ENCODE measurements around the gene TOPORS.
"Not testable (repeated sequence)": the region's sequence is repeated elsewhere in the genome, so short reads cannot be mapped to it uniquely, and the experiment has no call there.

TOPORS gene

DNA sequence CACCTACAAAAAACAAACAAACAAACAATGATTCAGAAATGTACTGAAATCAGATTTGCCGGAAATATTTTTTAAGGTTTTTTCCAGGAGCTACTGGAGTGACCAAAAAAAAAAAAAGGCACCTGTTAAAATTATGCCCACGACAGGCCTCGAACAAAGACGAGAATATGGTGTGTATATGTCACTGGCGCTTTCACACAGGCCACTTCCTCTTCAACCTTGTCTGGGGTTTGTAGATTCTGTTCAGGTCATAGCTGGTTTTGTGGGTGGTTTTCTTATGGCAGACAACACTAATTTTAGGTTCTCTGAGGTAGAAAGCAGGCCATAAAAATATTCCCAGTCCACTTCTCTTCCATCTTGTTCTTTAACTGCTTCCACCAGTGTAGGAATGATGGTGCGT is 13.6 kb upstream of the TOPORS start:
- no peak for DNase-seq (ENCODE audit: low spot score)

DNA sequence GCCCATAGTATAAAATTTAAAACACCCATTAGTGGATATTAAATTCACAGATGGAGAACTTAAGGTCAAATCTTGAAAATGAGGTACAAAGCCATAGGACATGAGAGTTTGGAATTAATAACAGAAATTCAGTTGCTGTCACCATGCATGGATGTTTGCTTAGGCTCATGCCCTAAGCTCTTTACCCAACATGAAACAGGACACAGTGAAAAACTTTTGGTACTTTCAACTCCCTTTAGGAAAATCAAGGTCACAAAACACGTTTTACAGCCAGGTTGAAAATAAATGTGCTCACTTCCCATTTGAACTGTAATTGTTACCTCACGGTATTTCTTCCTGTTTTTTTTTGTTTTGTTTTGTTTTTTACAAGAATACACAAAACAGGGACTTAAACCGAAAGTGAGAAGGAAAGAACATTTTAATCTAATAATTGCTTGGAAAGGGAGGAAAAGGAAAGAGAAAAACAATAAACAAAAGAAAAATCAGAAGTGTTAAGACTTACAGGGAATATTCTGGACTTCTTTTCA is 6.1 kb upstream of the TOPORS start:
- DNase-seq (ENCODE audit: low spot score): no peak

DNA sequence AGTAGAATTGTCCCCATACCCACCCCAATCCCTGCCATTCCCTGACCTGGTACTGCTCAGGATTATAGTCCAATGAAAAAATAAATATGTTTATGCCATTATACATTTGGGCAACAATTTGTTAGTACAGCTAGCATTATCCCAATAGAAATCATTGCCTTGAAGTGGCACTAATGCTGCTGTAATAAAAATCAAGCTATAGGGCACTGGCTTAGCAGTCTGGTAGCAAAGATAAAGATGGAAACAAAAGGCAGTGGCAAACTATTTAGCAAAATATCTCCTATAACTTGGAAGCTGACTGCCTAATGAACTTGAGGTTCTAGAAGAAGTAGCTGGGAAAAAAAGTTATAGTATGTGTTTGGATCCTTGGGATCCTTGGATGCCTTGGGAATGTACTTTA is 2.2 kb upstream of the TOPORS start:
- no peak for DNase-seq (ENCODE audit: low spot score)

DNA sequence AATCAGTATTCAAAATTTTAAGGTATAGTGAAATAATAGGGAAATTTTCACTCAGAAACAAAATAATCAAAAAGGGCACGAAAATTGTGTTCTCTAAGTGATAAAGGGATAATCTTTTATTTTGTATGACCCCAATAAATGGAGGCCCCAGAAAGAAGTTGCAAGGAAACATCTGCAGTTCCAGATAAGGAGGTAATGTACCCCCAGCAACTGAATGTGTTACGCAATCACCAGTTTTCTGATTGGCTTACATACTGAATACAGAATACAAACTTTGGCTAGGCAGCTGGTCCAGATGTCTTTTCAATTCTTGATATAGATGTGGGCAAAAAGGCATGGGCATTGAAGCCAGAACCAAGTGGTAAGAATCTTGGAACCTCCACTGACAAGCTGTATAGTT is 1.7 kb upstream of the TOPORS start:
- DNase-seq (ENCODE audit: low spot score): no peak

DNA sequence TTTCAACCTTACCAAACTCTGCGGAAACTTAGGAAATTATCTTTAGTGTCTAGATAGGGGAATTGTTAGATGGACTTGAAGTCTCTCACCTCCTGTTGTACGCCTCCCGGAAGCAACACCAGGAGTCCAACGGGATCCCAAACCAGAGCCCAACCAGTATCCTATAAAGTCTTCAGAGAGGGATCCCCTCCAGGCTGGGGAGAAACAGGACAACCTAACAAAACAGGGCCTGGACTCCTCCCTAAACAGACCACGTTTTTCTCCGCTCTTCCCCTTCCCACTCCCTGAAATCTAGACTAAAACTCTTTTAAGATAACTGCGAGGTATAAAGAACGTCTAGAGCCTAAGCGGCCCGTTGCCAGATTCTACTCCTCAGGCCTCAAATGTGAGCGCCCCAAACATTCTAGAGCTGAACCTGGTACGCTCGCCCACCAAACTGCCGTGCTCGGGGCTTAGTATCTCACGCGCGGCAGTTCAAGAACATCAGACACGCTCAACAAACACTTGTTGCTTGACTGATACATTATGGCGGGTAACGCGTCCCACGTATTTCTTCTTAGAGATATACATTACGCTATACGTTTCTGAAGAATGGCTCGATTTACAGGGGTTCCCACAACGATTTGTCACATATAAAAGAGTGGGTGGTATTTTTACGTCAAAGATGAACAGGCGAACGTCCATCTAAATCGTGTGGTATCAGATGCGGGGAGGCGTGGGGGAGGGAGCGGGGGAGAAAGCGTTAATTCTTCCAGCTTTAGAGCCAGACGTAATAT is 922 bp downstream of the TOPORS start:
- peak; percentile 35 for DNase-seq (ENCODE audit: low spot score)

DNA sequence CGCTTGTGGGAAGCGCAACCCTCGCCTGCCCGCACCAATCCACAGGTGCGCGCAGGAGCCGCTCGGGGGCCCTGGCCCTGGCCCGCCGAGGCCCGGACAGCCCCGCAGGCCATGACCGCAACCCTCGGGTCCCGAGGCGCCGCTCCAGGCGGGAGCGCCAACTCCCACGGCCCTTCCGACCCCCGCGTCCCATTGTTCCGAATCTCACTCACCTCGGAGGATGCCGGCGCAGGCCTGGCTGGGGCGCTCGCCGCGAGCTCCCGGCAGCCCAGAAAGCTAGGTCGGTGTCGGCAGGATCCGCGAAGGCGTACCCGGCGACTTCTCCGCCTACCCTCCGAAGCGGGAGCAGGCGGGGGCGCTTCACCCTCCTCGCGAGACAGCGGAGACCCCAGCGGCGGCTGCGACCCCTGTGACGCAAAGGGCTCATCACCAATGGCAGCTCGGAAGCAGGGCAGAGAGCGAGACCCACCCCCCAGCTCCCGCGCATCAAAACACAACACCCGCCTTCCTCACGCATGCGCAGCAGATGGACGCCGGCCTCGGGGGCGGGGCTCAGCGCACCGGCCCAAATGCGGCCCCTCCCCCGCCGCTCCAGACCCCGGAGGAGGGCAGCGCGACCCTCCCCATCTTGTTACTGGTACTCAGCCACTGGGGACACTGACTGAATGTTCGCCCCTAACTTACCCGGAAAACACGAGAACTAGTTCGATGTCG is 1.7 kb downstream of the TOPORS start:
- peak; percentile 97 for DNase-seq (ENCODE audit: low spot score)

DNA sequence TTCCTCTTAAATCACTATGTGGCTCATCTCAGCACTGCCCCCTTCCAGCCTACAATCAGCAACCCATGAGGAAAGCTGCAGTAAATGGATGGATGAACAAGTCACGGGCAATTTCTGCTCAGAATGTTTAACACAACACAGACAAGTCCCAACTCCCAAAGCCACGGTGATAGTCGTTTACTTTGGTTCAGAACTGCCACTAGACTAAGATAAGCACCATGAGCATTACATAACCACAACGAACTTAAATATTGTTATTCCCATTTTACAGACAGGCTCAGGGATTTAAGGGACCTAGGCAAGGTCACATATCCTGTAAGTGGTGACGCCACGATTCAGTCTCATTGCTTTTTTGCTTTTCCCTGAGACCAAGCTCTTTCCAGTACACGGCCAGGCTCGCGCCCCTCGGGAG is 2.2 kb downstream of the TOPORS start:
- peak; percentile 60 for DNase-seq (ENCODE audit: low spot score)

DNA sequence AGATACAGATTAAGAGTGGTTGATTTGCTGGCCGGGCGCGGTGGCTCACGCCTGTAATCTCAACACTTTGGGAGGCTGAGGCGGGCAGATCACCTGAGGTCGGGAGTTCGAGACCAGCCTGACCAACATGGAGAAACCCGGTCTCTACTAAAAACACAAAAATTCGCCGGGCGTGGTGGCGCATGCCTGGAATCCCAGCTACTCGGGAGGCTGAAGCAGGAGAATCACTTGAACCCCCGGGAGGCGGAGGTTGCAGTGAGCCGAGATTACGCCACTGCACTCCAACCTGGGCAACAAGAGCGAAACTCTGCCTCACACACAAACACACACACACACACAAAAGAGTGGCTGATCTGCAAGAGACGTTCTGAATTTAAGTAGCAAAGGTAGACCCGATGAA is 4.2 kb downstream of the TOPORS start:
- not testable (repeated sequence) for DNase-seq (ENCODE audit: low spot score)

DNA sequence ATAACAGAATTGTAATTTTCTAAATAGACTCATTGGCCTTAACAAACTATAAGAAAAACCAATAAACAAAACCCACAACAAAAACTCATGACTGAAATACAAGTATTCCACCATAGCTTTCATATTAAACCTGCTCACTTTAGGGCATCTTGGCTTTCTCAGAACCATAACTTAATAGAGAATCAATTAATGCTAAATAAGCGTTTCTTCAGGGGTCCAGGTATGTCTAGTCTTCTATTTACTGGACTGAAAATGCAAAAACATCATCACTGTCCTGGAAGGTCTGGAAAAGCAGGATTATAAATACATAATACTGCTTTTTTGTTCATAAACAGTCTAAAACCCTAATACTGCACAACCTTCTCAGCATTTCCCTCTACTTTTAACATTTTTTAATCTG is 6.5 kb downstream of the TOPORS start:
- no peak for DNase-seq (ENCODE audit: low spot score)

DNA sequence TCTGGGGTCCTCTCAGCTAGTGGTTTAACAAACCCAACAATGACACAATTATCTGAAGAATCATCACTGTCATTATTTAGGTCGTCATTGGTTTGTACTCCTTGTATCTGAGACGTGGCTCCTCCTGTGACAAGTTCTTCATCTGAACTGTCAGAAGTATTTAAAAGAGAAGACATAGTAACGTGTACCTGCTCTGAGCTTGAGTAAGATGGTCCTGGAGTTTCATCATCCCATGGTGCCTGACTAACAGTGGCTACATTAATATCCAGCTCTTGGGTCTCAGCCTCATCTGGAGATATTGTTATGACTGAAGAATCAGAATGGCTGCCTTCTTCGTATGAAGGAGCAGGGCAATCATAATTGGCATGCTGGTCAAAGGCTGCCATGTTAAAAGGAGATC is 9.3 kb downstream of the TOPORS start:
- no peak for DNase-seq (ENCODE audit: low spot score)

DNA sequence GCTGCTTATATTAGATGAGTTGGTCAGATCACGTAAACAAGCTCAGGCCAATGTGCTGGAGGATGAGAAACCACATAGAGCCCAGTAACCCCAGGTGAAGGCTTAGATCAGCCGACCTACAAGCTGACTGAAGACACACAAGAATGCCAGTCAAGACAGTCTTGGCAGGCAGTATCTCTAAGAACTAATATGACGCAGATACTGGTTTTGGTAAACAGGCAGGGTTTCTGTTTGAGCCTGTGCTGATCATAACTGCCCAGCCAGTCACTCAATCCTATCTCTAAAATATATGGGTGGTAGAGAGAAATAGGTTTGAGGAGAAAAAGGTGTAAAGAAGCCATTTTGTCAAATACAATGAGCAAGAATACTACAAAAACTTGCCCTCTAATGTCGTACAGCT is 18.6 kb downstream of the TOPORS start:
- DNase-seq (ENCODE audit: low spot score): no peak

DNA sequence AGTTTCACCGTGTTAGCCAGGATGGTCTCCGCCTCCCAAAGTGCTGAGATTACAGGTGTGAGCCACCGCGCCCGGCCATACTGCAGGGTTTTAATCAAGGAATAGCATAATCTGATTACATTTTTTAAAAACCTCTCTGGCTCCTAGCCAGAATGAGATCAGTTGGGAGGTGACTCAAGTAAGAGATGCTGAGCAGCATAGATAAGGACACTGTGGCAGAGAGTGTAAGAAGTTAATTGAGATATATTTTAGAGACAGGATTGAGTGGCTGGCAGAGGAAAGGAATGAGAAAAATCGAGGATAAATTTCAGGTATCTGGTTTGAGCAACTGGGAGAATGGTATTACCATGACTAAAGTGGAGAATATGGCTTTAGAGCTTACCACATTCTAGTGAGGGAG is 19.1 kb downstream of the TOPORS start:
- DNase-seq (ENCODE audit: low spot score): no peak

DNA sequence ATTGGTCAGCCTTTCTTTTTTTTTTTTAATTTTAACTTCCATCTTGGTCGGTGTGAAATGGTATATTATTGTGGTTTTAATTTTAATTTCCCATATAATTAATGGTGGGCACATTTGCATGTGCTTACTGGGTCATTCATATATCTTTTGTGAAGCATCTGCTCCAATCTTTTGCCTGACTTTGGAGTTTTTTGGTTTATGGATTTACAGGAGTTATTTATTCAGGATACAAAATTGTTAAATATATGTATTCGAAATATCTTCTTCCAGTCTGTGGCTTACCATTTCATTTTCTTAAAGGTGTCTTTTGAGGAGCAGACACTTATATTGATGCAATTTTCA is 25.7 kb downstream of the TOPORS start:
- no peak for DNase-seq (ENCODE audit: low spot score)

DNA sequence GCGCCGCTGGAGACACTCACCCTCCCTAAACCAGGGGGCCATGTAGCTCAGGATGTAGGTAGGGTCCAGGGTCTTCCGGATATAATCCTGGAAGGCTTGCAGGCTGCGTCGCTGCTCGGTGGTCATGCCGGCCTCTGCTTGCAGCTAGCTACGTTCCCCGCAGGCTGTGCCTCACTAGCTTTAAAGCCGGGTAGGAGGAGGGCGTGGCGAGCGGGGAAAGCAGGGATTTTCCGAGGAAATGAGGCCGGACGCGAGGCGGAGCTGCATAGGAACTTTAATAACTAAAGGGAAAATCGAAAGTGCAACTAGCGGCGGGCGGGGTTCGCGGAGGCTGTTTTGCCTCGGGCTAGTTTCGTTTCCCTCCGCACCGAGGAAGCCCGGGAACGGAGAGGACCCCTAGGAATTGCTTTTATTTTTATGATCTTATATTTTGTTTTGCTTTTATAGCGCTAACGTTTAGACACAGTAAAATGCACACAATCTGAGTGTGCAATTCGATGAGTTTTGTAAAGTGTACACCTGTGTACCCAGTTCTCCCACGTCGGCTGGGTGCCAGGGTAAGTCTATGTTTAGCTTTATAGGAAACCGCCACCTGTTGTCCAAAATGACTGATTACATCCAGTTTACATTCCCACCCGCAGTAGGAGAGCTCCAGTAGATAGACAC is 26.2 kb downstream of the TOPORS start, which contains the start of gene RIGI:
TSS of gene RIGI (minus strand) at position 156 of the 666 bp plus-strand sequence. CDS start at position 126, 30 bp downstream.
- DNase-seq (ENCODE audit: low spot score): peak; percentile 92

DNA sequence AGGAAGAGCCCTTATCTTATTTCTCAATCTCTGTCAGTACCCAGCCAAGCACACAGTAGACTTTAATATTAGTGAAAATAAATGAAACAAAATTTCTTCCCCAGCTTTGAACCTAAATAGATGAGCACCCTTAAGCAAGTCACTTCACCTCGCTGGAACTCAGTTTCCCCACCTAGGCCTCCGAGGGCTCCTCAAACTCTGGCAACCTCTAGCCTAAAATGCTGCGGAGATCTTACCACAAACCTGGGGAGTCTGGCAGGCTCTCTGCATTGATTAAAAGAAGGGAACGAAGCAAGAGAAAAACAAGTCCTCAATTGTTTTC is 26.7 kb downstream of the TOPORS start:
- no peak for DNase-seq (ENCODE audit: low spot score)

DNA sequence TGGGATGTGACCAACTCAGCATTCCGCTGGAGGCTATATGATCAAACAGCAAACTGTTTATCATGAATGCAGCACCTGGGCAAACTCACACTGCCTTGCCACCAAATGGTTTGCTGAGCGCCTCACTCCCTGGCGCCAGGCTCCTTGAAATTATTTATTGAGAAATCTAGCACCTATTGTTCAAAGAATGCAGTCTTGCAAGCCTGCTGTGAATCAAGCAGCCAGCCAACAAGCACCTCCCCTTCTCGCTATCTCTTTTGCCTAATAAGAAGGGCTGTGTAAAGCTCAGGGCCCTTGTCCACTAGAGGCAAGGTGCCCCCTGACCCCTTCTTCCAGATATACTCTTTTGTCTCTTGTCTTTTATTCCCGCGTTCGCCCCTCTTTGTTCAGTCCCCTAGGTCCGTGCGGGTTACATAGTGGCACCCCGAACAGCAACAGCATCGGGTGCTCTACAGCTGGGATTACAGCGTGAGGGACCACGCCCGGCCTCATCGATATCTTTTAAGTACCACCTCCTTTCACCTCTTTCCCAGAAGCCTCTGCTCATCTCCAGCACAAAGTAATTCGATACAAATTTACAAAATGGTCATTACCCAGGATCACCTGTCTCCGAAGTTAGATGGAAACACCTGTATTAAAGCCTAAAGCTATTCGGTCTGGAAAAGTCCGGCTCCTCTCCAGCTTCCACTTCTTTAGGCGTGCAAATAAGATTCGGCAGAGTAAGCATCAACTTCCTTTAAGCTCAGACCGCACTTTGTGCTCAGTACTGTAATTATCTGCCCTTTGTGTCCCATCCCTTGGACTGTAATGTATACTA is 27.3 kb downstream of the TOPORS start:
- DNase-seq (ENCODE audit: low spot score): peak; percentile 13

DNA sequence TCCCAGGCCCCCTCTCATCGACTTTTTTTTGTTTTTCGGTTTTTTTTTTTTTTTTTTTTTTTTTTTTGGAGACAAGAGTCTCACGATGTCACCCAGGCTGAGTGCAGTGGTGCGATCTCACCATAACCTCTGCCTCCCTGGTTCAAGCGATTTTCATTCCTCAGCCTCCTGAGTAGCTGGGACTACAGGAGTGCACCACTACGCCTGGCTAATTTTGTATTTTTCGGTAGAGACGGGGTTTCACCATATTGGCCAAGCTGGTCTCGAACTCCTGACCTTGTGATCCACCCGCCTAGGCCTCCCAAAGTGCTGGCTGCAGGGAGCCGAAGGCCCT is 27.9 kb downstream of the TOPORS start:
- not testable (repeated sequence) for DNase-seq (ENCODE audit: low spot score)

DNA sequence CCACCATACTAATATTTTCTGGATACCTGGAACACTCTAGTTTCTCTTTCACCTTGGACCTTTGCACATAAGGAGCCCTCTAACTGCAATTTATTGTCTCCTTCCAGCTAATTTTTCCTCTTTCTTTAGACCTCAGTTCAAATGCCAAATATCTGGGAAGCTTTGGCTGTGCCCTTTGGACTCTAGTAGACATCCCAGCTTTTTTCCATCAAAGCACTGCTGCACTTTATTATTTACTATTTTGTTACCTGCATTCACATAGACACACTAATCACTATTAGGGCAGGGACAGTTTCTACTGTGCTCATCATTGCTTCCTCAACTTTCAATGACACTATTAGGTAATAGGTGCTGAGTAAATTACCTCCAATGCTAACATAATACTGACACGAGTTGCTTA is 28.5 kb downstream of the TOPORS start:
- no peak for DNase-seq (ENCODE audit: low spot score)

DNA sequence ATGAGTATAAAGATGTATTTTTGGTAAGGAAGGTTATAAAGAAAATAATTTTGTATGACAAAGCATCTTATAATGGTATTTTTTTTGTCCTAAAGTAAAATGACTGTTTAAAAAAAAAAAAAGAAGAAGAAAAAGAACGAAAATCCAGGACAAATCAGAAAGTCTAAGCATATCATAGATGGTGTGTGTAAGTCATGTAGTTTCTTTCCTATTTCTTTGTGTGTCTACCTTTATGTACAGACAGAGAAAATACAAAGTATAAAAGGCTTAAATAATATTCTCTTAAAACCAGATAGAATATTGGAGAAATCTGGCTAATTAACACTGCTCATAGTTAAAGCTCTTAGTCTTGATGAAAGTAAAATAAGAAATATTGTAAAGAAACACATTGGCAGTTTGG is 34.1 kb downstream of the TOPORS start:
- no peak for DNase-seq (ENCODE audit: low spot score)

DNA sequence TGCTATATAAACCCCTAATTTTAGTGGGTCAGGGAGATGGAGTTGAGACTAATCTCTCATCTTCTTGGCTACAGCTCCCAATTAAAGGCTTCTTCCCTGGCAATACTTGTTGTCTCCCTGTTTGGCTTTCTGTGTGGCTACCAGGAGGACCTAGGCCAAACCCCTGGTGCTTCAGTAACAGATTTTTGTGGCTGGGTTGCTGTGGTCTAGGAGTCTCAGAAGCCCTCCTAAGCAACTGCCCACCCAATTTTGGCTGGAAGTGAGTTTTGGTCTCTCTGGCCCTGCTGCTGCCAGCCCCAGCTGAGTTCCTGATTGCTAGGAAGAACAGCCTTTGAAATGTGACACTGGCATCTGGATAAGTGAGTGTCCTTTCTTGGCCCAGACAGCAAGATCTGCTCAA is 36.1 kb downstream of the TOPORS start:
- no peak for DNase-seq (ENCODE audit: low spot score)

DNA sequence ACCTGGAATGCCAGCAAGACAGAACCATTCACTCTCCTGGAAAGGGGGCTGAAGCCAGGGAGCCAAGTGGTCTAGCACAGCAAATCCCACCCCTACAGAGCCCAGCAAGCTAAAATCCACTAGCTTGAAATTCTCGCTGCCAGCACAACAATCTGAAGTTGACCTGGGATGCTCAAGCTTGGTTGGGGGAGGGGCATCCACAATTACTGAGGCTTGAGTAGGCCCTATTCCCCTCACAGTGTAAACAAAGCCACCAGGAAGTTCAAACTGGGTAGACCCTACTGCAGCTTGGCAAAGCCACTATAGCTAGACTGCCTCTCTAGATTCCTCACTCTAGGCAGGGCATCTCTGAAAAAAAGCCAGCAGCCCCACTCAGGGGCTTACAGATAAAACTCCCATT is 43.7 kb downstream of the TOPORS start:
- no peak for DNase-seq (ENCODE audit: low spot score)

DNA sequence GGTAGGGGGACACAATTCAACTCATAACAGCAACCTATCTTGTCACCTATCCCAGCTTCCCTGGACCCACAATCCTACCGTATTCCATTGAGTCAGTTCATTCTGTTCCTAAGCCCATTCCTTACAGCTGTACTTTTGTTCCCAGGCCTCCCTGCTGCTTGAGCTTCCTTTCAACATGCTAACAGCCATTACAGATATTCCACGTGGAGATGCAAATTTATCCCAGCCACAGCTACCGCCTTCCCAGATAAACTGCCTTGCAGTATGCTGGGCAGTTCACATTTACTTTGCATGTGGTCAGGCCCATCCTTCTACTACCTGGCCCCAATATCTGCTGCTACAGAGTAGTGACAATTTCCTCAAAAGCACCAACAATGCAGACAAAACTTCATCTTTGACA is 49.4 kb downstream of the TOPORS start:
- no peak for DNase-seq (ENCODE audit: low spot score)
